GM12864 (cell line): ENCODE data around the gene DIS3L2.
"Not testable (repeated sequence)": the region's sequence is repeated elsewhere in the genome, so short reads cannot be mapped to it uniquely, and the experiment has no call there.

Source experiments
- DNase-seq: peaks from one replicate; pipeline ENCODE4 v3.0.0-alpha.2; 2011; ENCODE audit warnings: low read depth
- H3K4me3 ChIP-seq: 2 replicates; pipeline ENCODE4 v1.5.1; 2011; ENCODE audit warnings: mild to moderate bottlenecking, low read depth, low read length, control low read depth
- TF ChIP-seq, protein P1 (sequence below): IDR thresholded peaks from 2 replicates; pipeline ENCODE4 v1.5.1; 2011; ENCODE audit warnings: low read depth, mild to moderate bottlenecking, moderate library complexity, low read length, control low read depth, inconsistent platforms; ENCODE audit errors: missing control alignments

Gene DIS3L2

DNA sequence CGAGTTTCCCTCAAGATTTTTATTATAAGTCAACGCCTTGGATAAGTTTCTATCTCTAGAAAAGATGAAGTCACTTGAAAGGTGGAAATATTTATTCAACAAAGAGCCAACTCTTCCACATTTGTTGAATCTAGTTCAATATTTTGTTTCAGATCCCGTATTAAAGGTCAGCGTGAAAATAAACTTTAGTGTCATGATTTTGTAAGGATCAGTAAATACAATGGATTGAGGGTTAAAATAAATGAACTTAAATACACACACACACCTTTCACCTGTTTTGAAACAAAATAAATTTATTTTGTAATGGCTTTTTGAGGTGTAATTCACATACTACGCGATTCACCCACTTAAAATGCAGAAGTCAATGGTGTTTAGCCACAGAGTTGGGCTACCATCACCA, 19.3 kb upstream of the DIS3L2 start:
- H3K4me3 ChIP-seq, result no peak overlapping the region
- no peak for DNase-seq
- TF ChIP-seq, protein P1, sequence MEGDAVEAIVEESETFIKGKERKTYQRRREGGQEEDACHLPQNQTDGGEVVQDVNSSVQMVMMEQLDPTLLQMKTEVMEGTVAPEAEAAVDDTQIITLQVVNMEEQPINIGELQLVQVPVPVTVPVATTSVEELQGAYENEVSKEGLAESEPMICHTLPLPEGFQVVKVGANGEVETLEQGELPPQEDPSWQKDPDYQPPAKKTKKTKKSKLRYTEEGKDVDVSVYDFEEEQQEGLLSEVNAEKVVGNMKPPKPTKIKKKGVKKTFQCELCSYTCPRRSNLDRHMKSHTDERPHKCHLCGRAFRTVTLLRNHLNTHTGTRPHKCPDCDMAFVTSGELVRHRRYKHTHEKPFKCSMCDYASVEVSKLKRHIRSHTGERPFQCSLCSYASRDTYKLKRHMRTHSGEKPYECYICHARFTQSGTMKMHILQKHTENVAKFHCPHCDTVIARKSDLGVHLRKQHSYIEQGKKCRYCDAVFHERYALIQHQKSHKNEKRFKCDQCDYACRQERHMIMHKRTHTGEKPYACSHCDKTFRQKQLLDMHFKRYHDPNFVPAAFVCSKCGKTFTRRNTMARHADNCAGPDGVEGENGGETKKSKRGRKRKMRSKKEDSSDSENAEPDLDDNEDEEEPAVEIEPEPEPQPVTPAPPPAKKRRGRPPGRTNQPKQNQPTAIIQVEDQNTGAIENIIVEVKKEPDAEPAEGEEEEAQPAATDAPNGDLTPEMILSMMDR, result no peak

DNA sequence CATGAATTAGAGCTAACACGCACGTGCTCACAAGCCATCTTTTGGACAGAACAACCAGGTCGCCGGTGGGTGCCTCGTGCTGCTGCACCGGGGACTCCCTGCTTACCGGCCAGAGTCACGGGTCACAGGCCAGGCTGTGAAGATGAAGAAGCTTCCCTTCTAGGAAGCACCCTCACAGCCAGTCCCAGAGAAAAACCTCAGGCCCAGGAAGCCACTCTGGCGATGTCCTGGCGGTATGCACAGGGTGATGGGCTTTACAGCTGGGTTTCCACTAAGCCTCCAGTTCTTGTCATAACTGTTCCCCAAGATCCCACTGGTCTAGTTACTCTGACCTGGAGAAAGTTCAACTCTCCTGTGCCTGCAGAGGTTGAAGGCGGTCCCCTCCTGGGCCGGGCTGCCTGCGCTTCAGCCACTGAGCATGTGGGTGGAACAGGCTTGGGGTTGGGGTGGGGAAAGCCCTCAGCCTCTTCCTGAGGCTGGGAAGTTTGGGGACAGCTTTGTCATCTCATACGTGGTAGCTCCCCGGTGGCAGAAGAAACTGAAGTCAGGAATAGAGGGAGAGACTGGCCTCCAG, 15.2 kb upstream of the DIS3L2 start:
- H3K4me3 ChIP-seq, result no peak overlapping the region
- DNase-seq, result no peak
- TF ChIP-seq, protein P1, result no peak

DNA sequence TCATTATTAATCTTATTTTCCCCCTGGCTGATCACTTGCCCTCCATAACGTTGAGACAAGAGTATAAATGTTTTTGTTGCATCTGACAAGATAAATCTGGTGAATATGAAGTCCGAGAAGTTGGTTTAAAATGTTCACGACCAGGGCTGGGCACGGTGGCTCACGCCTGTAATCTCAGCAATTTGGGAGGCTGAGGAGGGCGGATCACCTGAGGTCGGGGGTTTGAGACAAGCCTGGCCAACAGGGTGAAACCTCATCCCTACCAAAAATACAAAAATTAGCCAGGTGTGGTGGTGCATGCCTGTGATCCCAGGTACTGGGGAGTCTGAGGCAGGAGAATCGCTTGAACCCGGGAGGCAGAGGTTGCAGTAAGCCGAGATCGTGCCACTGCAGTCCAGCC, 14.4 kb upstream of the DIS3L2 start:
- not testable (repeated sequence) for H3K4me3 ChIP-seq, DNase-seq

GRCh38 chr2:231947694-231948093, 13.8 kb upstream of the DIS3L2 start:
- DNase-seq, result no peak
- TF ChIP-seq, protein P1, result no peak
- H3K4me3 ChIP-seq, result no peak overlapping the region

DNA sequence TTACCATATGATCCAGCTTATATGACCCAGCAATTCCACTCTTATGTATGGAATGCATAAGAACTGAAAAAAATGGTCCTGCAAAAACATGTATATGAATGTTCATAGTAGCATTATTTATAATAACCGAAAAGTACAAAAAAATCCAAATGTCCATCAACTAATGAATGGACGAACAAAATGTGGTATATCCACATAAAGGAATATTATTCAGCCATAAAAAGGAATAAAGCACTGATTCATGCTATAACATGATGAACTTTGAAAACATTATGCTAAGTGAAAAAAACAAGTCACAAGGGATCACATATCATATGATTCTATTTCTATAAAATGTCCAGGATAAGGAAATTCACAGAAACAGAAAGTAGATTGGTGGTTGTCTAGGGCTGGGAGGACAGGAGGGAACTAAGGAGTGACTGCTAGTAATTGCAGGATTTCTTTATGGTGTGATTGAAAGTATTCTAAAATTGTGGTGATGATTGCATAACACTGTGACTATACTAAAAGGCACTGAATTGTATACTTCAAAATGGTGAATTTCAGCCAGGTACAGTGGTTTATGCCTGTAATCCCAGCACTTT, 10.0 kb upstream of the DIS3L2 start:
- DNase-seq, result no peak
- TF ChIP-seq, protein P1, result no peak
- no peak overlapping the region for H3K4me3 ChIP-seq

GRCh38 chr2:231955758-231956472, 5.6 kb upstream of the DIS3L2 start:
- TF ChIP-seq, protein P1, result no peak
- no peak overlapping the region for H3K4me3 ChIP-seq
- DNase-seq, result no peak

GRCh38 chr2:231957913-231958763, 3.4 kb upstream of the DIS3L2 start:
- no peak for DNase-seq
- no peak overlapping the region for H3K4me3 ChIP-seq
- TF ChIP-seq, protein P1, result no peak
